GM19438 (cell line): ENCODE measurements around the gene ALDH18A1.
"Not testable (repeated sequence)": the region's sequence is repeated elsewhere in the genome, so short reads cannot be mapped to it uniquely, and the experiment has no call there.

Experiments
- ATAC-seq: cut with Tn5 transposase; IDR thresholded peaks from one replicate; pipeline ENCODE4 v1.9.1; 2021; ENCODE audit warnings: low read depth; ENCODE audit not compliant: unreplicated experiment

The ALDH18A1 gene

GRCh38 chr10:95656291-95657164 lies at the start of gene ALDH18A1:
TSS of gene ALDH18A1 (minus strand) at chr10:95656711. CDS start at chr10:95653377, 3,334 bp downstream.
- ATAC-seq = peak; percentile 84

DNA sequence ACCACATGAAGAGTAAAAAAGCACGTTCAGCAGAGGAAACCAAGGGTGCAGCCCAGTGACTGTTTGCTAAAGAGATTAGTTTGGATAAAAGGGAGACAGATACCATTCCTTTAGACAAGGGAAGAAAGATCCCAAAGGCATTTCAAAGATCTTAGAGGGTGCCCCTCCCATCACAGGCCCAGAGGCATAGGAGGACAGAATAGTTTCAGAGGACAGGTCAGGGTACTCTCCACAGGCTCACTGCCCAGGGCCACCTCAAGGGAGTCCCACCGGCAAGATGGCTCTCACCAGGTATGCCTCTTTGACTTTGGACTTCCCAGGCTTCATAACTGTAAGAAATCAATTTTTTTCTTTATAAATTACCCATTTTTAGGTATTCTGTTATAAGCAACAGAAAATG lies 41.9 kb upstream of the ALDH18A1 start:
- no peak for ATAC-seq

- no peak for ATAC-seq
These were observed 40.9 kb upstream of the ALDH18A1 start for GRCh38 chr10:95697429-95697828.

DNA sequence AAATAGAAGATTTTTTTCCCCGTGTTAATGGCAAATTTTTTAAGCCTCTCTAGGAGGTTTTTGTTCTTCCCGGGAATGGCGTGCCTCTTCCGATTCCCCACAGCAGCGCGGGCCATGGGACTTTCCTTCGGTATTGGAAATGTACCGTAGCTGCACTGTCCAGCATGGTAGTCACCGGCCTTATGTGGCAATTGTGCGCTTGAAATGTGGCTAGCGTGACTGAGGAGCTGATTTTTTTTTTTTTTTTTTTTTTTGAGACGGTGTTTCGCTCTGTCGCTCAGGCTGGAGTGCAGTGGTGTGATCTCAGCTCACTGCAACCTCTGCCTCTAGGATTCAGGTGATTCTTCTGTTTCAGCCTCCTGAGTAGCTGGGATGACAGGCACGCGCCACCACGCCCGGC lies 38.2 kb upstream of the ALDH18A1 start:
- ATAC-seq = no peak

DNA sequence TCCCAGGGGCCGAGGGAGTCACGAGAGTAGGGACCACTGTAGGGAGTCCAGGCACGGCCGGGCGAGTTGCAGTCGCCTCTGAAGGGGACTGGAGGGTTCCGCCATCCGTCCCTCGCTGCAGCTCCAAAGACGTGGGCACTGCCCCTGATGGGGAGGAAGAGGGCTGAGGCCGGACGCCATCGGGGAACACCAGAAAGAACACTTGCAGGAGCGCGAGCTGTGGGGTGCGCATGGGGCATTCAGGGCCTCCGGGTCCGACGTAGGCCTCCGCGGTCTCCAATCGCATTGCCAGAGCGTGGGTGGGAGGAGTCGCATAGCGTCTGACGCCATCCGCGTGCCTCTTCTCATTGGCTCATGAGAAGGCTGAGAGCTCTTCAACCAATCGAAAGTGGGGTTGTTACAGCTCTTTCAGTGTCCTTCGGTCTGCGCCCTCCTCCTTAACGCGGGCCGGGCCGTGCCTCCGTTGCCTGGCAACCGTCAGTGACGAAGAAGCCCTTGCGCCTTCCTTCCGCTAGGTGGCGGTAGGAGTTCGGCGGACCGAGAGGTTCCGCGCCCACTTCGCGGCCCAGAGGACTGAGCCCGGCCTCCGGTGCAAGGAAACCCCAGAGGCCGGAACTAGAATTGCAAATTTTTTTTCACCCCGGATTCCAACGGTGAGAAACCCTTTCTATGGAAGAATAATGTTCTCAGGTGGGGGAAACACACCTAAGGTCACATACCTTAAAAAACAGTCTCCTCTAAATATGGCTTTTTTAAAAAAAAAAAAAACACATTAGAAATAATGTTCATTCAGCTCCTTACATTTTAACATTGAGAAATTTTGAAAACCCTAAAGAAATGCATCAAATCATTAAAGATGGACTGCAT lies 37.4 kb upstream of the ALDH18A1 start, which contains the start of gene TCTN3:
Gene TCTN3 (minus strand): TSS at position 260 of the 867 bp plus-strand sequence. CDS start 28 bp downstream, at position 232.
- peak; percentile 99 for ATAC-seq

DNA sequence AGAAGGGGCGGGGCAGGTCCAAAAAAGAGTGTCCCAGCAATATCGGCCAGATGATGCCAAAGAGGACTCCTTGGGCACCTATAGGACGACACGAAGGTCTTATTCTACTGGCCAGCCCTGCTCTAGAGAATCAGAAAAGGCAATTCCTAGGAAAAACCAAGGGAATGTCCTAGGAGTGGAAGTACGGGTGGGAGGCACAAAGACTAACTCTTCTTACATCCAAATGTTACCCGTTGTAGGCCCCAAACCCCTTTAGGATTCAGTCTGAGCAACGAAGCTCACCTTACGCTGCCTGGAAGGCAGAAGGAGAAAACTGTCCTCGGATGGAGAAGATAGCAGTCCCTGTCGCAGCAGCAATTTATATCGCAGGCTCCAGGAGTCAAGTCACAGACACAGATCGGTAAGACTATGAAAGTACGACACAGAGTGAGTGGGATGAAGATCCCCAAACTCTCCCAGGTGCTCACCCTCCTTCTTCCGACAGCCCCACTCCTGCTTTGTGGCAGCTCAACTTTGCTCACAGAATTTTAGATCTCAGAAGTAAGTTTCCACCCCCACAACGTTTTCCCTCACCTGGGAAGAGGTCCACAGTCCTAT lies 36.7 kb upstream of the ALDH18A1 start:
- no peak for ATAC-seq

DNA sequence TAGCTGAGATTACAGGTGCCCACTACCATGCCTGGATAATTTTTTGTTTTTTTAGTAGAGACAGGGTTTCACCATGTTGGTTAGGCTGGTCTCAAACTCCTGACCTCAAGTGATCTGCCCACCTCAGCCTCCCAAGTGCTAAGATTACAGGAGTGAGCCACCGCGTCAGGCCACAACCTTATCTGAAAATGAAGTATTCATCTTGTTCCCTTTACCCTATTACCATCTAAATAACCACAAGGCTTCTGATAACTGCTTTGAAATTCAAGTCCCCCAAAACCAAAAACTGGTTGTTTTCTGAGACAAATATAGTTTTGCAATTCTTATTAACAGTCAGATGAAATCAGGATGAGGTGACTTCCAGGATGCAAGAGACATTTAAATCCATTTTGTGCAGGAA lies 34.8 kb upstream of the ALDH18A1 start:
- ATAC-seq = no peak

DNA sequence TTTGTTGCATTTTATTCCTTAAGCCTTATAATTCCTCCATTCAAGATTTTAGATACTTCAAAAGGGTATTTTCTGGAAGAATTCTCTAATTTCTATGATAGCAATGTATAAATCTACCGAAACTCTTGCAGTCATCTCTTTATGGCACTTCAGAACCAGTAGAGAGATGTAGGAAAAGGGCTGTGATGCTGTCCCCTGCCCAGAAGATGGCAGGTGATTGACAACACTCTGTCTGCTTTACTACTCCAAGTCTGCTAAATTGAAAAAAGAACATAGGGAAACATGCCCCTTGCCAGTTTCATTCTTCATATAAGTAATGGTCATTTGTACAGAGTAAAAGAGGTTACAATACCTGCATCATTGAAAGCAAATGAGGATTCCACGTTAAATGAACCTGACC lies 32.1 kb upstream of the ALDH18A1 start:
- no peak for ATAC-seq

DNA sequence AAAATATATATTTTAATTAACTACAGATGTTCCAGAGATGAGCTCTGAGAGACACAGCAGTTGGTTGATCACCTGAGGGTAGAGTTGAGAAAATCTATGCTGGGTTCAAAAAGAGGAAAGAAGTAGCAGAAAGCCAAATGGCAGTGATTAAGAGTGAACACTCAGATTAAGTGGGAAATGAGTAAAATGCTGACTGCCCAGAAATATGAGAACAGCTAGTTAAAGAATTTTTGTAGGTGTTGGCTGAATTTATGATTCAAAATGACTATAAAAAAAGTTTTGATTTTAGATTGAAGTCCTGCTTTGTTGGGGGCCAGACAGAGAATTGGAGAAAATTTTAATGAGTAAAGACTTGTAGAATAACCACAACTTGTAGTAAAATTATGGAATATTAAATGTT lies 27.5 kb upstream of the ALDH18A1 start:
- ATAC-seq = no peak

GRCh38 chr10:95675403-95676116 lies 19.0 kb upstream of the ALDH18A1 start:
- ATAC-seq = no peak

- no peak for ATAC-seq
These were observed 18.1 kb upstream of the ALDH18A1 start for GRCh38 chr10:95674643-95675042.

DNA sequence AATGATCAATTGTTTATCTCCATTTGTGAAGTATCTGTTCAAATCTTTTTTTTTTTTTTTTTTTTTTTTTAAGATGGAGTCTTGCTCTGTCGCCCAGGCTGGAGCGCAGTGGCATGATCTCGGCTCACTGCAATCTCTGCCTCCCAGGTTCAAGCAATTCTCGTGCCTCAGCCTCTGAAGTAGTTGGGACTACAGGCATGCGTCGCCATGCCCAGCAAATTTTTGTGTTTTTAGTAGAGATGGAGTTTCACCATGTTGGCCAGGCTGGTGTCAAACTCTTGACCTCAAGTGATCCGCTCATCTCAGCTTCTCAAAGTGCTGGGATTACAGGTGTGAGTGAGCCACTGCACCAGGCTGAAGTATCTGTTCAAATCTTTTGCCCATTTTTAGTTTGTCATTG lies 16.1 kb upstream of the ALDH18A1 start:
- ATAC-seq = not testable (repeated sequence)

- no peak for ATAC-seq
These were observed 8.0 kb upstream of the ALDH18A1 start for GRCh38 chr10:95664543-95664942.

- ATAC-seq = no peak
These were observed 7.0 kb upstream of the ALDH18A1 start for GRCh38 chr10:95663496-95663895.

- ATAC-seq = no peak
These were observed 5.3 kb upstream of the ALDH18A1 start for GRCh38 chr10:95661818-95662217.

DNA sequence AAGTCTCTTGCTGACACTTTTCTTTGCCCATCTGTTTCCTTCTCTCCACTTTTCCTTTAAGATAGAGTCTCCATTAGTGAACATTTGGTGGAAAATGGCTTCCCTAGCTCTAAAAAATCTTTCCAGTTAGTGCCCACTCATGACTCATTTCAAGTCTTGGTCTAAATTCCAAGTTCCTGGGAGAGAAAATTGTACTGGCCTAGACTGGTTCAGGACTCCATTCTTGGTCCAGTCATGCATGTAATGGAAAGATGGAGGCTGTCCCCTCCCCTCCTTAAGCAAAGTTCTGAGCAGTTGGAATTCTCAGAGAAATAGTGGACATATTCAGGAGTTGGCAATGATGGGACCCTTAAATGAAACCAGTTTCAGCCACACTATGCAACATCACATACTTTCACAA lies 3.8 kb upstream of the ALDH18A1 start:
- no peak for ATAC-seq

DNA sequence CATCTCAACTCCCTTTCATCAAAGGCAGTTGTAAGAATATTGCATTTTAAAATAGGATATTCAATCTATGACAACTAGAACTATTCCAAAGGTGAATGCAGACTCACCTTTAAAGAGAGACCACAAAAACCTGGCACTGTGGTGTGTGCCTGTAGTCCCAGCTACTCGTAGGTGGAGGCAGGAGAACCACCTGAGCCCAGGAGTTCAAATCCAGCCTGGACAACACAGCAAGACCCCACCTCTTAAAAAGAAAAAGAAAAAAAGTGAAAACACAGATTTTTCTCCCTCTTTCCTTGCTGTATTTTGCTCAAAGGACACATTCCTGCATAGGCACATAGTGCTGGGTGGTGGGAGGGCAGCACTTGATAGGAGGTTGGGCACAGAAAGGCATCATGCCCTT lies 739 bp upstream of the ALDH18A1 start:
- no peak for ATAC-seq

- peak; percentile 16 for ATAC-seq
These were observed 780 bp downstream of the ALDH18A1 start for GRCh38 chr10:95655571-95656290.

- ATAC-seq = no peak
These were observed 2.6 kb downstream of the ALDH18A1 start for GRCh38 chr10:95653895-95654294.
